H1 (cell line): Measurements from ENCODE around the gene CNOT1. TPM values are rescaled to one million over a fixed set of nuclear protein-coding genes. Genes with fewer than 3 reads are reported as not detected.

Experiments
- CTCF ChIA-PET: fragments of 300-600 bp; sonication (Branson Sonifier 250); formaldehyde crosslinking; loops from one replicate; lab custom pipeline; 2021; ENCODE audit not compliant: partially characterized antibody; lab: Charles Lee
- POLR2A ChIA-PET: fragments of 300-600 bp; sonication (Branson Sonifier 250); formaldehyde crosslinking; loops from one replicate; lab custom pipeline; 2021; ENCODE audit warnings: inconsistent platforms; ENCODE audit not compliant: partially characterized antibody; lab: Charles Lee
- DNase-seq, 2 experiments: peaks; one replicate each; pipeline versions ENCODE4 v3.0.0 to v3.0.0-alpha.2; 2010 to 2022; ENCODE audit warnings: low spot score in 2 of 2, low read depth in 1 of 2, mixed read lengths in 1 of 2
- FAIRE-seq: peaks from 2 replicates; lab custom pipeline; 2011; peaks lifted over from hg19 to GRCh38; lab: Jason Lieb, UNC
- H2AFZ ChIP-seq: 2 replicates; pipeline ENCODE4 v1.8.1; 2012; ENCODE audit warnings: low read length, inconsistent platforms
- H2AK5ac ChIP-seq: 2 replicates; pipeline ENCODE4 v1.6.1; 2013; ENCODE audit warnings: low read depth, low read length
- H2BK120ac ChIP-seq: replicated peaks from 2 replicates; pipeline ENCODE3; 2013; ENCODE audit warnings: low read depth, low read length, inconsistent platforms
- H2BK12ac ChIP-seq: 2 replicates; pipeline ENCODE4 v1.6.1; 2013; ENCODE audit warnings: low read depth, low read length
- H2BK15ac ChIP-seq: 2 replicates; pipeline ENCODE4 v1.6.1; 2013; ENCODE audit warnings: low read length
- H2BK20ac ChIP-seq: 2 replicates; pipeline ENCODE4 v1.6.1; 2013; ENCODE audit warnings: low read length
- H2BK5ac ChIP-seq: 2 replicates; pipeline ENCODE4 v1.6.1; 2013; ENCODE audit warnings: low read depth, low read length
- H3K14ac ChIP-seq: 2 replicates; pipeline ENCODE4 v1.6.1; 2013; ENCODE audit warnings: inconsistent platforms; ENCODE audit not compliant: insufficient read length
- H3K18ac ChIP-seq: 2 replicates; pipeline ENCODE4 v1.6.1; 2013; ENCODE audit warnings: low read length; ENCODE audit errors: extremely low read depth
- H3K23ac ChIP-seq: 2 replicates; pipeline ENCODE4 v1.6.1; 2013; ENCODE audit warnings: inconsistent platforms; ENCODE audit not compliant: insufficient read length
- H3K23me2 ChIP-seq: 2 replicates; pipeline ENCODE4 v1.6.1; 2013; ENCODE audit warnings: low read depth, low read length
- H3K27ac ChIP-seq: 2 replicates; pipeline ENCODE4 v1.6.1; 2011; ENCODE audit warnings: low read depth, low read length, inconsistent platforms
- H3K27me3 ChIP-seq, 4 experiments: replicated peaks in 1 of 4; 1 replicate in 1 of 4; 2 replicates in 3 of 4; pipeline versions ENCODE4 v1.6.1 to v1.8.1; 2011 to 2013; ENCODE audit warnings: low read length in 3 of 4, mild to moderate bottlenecking in 3 of 4, inconsistent platforms in 2 of 4, mixed read lengths in 2 of 4, moderate library complexity in 1 of 4; ENCODE audit not compliant: control insufficient read depth in 3 of 4, insufficient read depth in 3 of 4; ENCODE audit errors: extremely low read depth in 1 of 4
- H3K36me3 ChIP-seq, 4 experiments: 2 replicates each; pipeline versions ENCODE4 v1.6.1 to v1.8.1; 2011 to 2013; ENCODE audit warnings: mild to moderate bottlenecking in 4 of 4, low read length in 3 of 4, moderate library complexity in 2 of 4, control low read depth in 1 of 4, inconsistent platforms in 1 of 4; ENCODE audit not compliant: insufficient read depth in 4 of 4, control insufficient read depth in 2 of 4
- H3K4ac ChIP-seq: replicated peaks from 2 replicates; pipeline ENCODE3; 2013; ENCODE audit warnings: low read length, low read depth, mixed read lengths, inconsistent platforms; ENCODE audit not compliant: insufficient read length
- H3K4me1 ChIP-seq, 4 experiments: replicated peaks in 1 of 4; 1 replicate in 1 of 4; 2 replicates in 3 of 4; pipeline versions ENCODE4 v1.6.1 to v1.8.1; 2011 to 2013; ENCODE audit warnings: low read length in 3 of 4, inconsistent platforms in 2 of 4, mixed read lengths in 1 of 4; ENCODE audit not compliant: insufficient read depth in 4 of 4, control insufficient read depth in 3 of 4
- H3K4me2 ChIP-seq, 2 experiments: 2 replicates each; pipeline versions ENCODE4 v1.6.1 to v1.8.1; 2011 to 2013; ENCODE audit warnings: low read depth in 2 of 2, low read length in 2 of 2, control low read depth in 1 of 2, inconsistent platforms in 1 of 2, mild to moderate bottlenecking in 1 of 2; ENCODE audit not compliant: insufficient read depth in 1 of 2
- H3K4me3 ChIP-seq, 4 experiments: fragments of 200-600, 300-600 bp in 1 of 4; sonication (generic), shearing (Covaris generic), sonication (Bioruptor Twin) in 1 of 4; 2 replicates each; pipeline versions ENCODE4 v1.5.1 to v1.8.1; 2011 to 2016; ENCODE audit warnings: low read length in 4 of 4, low read depth in 3 of 4, control low read depth in 2 of 4, inconsistent platforms in 2 of 4, mild to moderate bottlenecking in 2 of 4, mixed read lengths in 1 of 4, moderate library complexity in 1 of 4; ENCODE audit not compliant: insufficient read depth in 2 of 4; ENCODE audit errors: extremely low read depth in 1 of 4
- H3K56ac ChIP-seq: replicated peaks from 2 replicates; pipeline ENCODE3; 2013; ENCODE audit warnings: low read depth, mild to moderate bottlenecking, mixed read lengths, low read length, inconsistent platforms; ENCODE audit not compliant: insufficient read length
- H3K79me1 ChIP-seq: 2 replicates; pipeline ENCODE4 v1.6.1; 2013; ENCODE audit warnings: low read depth, low read length, control low read depth
- H3K79me2 ChIP-seq, 2 experiments: 2 replicates each; pipeline versions ENCODE4 v1.6.1 to v1.8.1; 2012 to 2013; ENCODE audit warnings: low read length in 2 of 2, mild to moderate bottlenecking in 2 of 2, inconsistent platforms in 1 of 2; ENCODE audit not compliant: insufficient read depth in 2 of 2, control insufficient read depth in 1 of 2
- H3K9ac ChIP-seq, 4 experiments: replicated peaks in 1 of 4; 1 replicate in 1 of 4; 2 replicates in 3 of 4; pipeline versions ENCODE4 v1.6.1 to v1.8.1; 2011 to 2013; ENCODE audit warnings: low read depth in 3 of 4, low read length in 3 of 4, control low read depth in 2 of 4, mild to moderate bottlenecking in 2 of 4, moderate library complexity in 2 of 4, inconsistent platforms in 1 of 4; ENCODE audit errors: extremely low read depth in 1 of 4
- H3K9me3 ChIP-seq, 2 experiments: 2 replicates each; pipeline versions ENCODE4 v1.6.1 to v1.8.1; 2012 to 2013; ENCODE audit warnings: mild to moderate bottlenecking in 2 of 2, moderate library complexity in 2 of 2, control low read depth in 1 of 2, inconsistent platforms in 1 of 2, low read depth in 1 of 2, low read length in 1 of 2, mixed read lengths in 1 of 2; ENCODE audit not compliant: insufficient read depth in 2 of 2
- H4K20me1 ChIP-seq, 2 experiments: replicated peaks in 1 of 2; 2 replicates each; pipeline versions ENCODE3 to v1.8.1; 2011 to 2013; ENCODE audit warnings: inconsistent platforms in 2 of 2, low read length in 2 of 2, mild to moderate bottlenecking in 1 of 2; ENCODE audit not compliant: insufficient read depth in 2 of 2, control insufficient read depth in 1 of 2
- H4K5ac ChIP-seq: 2 replicates; pipeline ENCODE4 v1.6.1; 2013; ENCODE audit warnings: low read length, low read depth, mixed read lengths, inconsistent platforms; ENCODE audit not compliant: insufficient read length
- H4K8ac ChIP-seq: 2 replicates; pipeline ENCODE4 v1.8.0; 2013; ENCODE audit warnings: mild to moderate bottlenecking, moderate library complexity, low read length, inconsistent platforms; ENCODE audit not compliant: insufficient read depth; ENCODE audit errors: extremely low read depth
- H4K91ac ChIP-seq: replicated peaks from 2 replicates; pipeline ENCODE3; 2013; ENCODE audit warnings: low read length, mixed read lengths, inconsistent platforms; ENCODE audit not compliant: insufficient read length
- RFX5 ChIP-seq: IDR thresholded peaks from 2 replicates; pipeline ENCODE4 v1.6.1; 2011; ENCODE audit warnings: low read depth, low read length, improper control_type of control experiment, borderline replicate concordance
- SUZ12 ChIP-seq: fragments of 200-600 bp; sonication (generic); IDR thresholded peaks from 2 replicates; pipeline ENCODE4 v1.6.1; 2012; ENCODE audit warnings: mild to moderate bottlenecking, inconsistent platforms, low read length, moderate library complexity, mixed read lengths
- WGBS, 2 experiments: shearing (Covaris generic) in 1 of 2; methylation state at CpG; one replicate each; pipeline versions ENCODE4 v1.1.6 to v1.1.7; 2013 to 2015; ENCODE audit warnings: low lambda C conversion rate in 2 of 2, mixed read lengths in 2 of 2, inconsistent platforms in 1 of 2, low coverage in 1 of 2, missing lambda C conversion rate in 1 of 2; ENCODE audit not compliant: insufficient replicate concordance in 2 of 2, insufficient coverage in 1 of 2, insufficient read length in 1 of 2; ENCODE audit errors: extremely low coverage in 1 of 2, missing lambda C conversion rate in 1 of 2; 5-methylcytosine and 5-hydroxymethylcytosine counted together
- polyA plus RNA-seq, 7 experiments: library from polyadenylated mRNA; depleted of rRNA in 3 of 7; stranded (reverse) in 5 of 7; unstranded in 2 of 7; fragments of >200 nt in 5 of 7; fragments of 200-250 nt in 2 of 7; gene quantifications; 1 replicate in 5 of 7; 2 replicates in 1 of 7; 4 replicates in 1 of 7; pipeline versions ENCODE4 v1.2.1 to v1.2.3, GENCODE V29; 2011 to 2013; ENCODE audit warnings: missing spikeins in 2 of 7, mixed read lengths in 2 of 7
- total RNA-seq: library from RNA; stranded (reverse); fragmentation: NEBNext Ultra II Directional; extraction: Animal tissue kit (Norgen Biotek cat#: 25700); gene quantifications from 2 replicates; pipeline ENCODE4 v1.2.1, GENCODE V29; 2021
- TF ChIP-seq, protein P1 (sequence below): IDR thresholded peaks from 2 replicates; pipeline ENCODE4 v1.6.1; 2012; ENCODE audit warnings: low read length, inconsistent platforms
- TF ChIP-seq, protein P2 (sequence below): IDR thresholded peaks from 2 replicates; pipeline ENCODE4 v1.6.1; 2011; ENCODE audit warnings: low read length, improper control_type of control experiment

CNOT1 gene
- total and polyA plus RNA-seq, 2 of the 8 experiments (the other 6 are each of a cell fraction or from before 2014, with no cell fraction given): 306 to 319 TPM

DNA sequence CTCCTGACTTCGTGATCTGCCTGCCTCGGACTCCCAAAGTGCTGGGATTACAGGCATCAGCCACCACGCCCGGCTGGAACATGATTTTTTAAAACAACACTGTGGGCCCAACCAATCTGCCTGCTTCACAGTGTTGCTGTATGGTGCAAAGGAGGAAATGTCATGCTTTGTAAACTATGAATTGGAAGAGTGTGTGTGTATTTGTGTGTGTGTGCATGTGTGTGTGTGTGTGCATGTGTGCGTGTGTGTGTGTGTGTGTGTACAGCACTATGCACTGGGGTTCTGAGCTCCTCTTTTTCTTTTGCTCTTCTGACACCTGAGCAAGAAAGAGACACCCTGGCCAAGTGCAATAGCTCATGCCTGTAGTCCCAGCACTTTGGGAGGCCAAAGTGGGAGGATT is 14.5 kb upstream of the CNOT1 start:
- H3K4ac ChIP-seq: no peak overlapping the region
- H3K27me3 ChIP-seq: no peaks in the 10 kb centered on the region
- H3K4me2 ChIP-seq: no peak overlapping the region
- DNase-seq (no peak), FAIRE-seq (no peak)
- no peak overlapping the region for H2BK5ac ChIP-seq
- no peak overlapping the region for H2AK5ac ChIP-seq
- H3K23me2 ChIP-seq: peaks cover 2% of the 10 kb centered on the region; the same call in 1 of the 2 replicates
- no peak overlapping the region for H2AFZ ChIP-seq
- no peak overlapping the region for H2BK120ac ChIP-seq
- CTCF ChIA-PET: interaction anchor here (0.6 to 0.7 kb wide), 2 partner anchors 26 to 608 kb away, joined by 3 read pairs; no protein-coding TSS in a partner anchor
- no peaks in the 10 kb centered on the region; a peak in 1 of 7 replicates for H3K4me1 ChIP-seq
- H3K14ac ChIP-seq: no peak overlapping the region
- 85% methylated on average over 5 of the region's 5 CpGs; no CpG with 5 or more reads in 1 of the 2 experiments for WGBS, 2 experiments
- no peaks in the 10 kb centered on the region for H3K79me2 ChIP-seq
- POLR2A ChIA-PET: no interaction called here
- H3K18ac ChIP-seq: no peak overlapping the region
- no peak overlapping the region for H2BK15ac ChIP-seq
- H4K8ac ChIP-seq: no peak overlapping the region
- no peak overlapping the region for H3K56ac ChIP-seq
- H3K27ac ChIP-seq: no peak overlapping the region
- H2BK12ac ChIP-seq: no peak overlapping the region
- H3K9ac ChIP-seq: no peak overlapping the region
- H4K20me1 ChIP-seq: no peaks in the 10 kb centered on the region
- no peak overlapping the region for H2BK20ac ChIP-seq
- no peak overlapping the region for H3K4me3 ChIP-seq
- no peak overlapping the region for H3K23ac ChIP-seq
- H3K36me3 ChIP-seq: no peaks in the 10 kb centered on the region
- no peaks in the 10 kb centered on the region for H3K79me1 ChIP-seq
- no peak overlapping the region for H4K91ac ChIP-seq
- H3K9me3 ChIP-seq: no peaks in the 10 kb centered on the region
- H4K5ac ChIP-seq: no peak overlapping the region
- no peak for TF ChIP-seq SUZ12
- TF ChIP-seq RFX5: no peak
- TF ChIP-seq, protein P1, sequence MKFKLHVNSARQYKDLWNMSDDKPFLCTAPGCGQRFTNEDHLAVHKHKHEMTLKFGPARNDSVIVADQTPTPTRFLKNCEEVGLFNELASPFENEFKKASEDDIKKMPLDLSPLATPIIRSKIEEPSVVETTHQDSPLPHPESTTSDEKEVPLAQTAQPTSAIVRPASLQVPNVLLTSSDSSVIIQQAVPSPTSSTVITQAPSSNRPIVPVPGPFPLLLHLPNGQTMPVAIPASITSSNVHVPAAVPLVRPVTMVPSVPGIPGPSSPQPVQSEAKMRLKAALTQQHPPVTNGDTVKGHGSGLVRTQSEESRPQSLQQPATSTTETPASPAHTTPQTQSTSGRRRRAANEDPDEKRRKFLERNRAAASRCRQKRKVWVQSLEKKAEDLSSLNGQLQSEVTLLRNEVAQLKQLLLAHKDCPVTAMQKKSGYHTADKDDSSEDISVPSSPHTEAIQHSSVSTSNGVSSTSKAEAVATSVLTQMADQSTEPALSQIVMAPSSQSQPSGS: no peak
- TF ChIP-seq, protein P2, sequence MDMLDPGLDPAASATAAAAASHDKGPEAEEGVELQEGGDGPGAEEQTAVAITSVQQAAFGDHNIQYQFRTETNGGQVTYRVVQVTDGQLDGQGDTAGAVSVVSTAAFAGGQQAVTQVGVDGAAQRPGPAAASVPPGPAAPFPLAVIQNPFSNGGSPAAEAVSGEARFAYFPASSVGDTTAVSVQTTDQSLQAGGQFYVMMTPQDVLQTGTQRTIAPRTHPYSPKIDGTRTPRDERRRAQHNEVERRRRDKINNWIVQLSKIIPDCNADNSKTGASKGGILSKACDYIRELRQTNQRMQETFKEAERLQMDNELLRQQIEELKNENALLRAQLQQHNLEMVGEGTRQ: no peak
